ENCODE measurements around the gene MX1.

The MX1 gene

DNA sequence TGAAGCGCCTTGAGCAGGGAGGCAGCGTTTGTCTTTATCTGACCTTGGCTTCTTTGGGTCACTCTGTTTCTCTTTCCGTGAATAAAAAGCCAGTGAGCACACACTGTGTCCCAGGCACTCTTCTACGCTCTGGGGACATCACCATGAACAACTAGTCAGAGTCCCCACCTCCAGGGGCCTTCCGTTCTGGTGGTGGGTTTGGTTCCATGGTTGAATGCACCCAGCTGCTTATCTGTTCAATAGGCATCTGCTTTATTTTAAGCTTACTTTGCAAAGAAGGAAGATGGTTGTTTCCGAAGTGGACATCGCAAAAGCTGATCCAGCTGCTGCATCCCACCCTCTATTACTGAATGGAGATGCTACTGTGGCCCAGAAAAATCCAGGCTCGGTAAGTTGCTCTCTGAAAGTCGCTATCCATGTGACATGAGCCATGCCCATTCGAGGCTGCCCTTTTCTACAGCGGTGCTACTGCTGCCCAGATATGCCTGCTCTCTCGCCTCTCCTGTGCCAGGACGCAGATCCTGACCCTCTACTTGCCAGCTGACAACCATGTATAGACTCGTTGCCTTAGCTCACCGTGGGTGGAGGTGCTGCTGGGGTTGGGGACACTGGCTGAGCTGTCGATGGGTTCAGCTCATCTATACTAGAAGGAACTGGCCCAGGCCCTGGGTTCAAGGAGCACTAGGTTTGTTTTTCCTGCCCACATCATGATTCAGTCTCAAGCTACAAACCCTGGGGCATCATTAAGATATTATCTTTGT lies 5.9 kb downstream of the MX1 start:
- DNase-seq (ENCODE audit: low read depth in 3 of 3): no peak

DNA sequence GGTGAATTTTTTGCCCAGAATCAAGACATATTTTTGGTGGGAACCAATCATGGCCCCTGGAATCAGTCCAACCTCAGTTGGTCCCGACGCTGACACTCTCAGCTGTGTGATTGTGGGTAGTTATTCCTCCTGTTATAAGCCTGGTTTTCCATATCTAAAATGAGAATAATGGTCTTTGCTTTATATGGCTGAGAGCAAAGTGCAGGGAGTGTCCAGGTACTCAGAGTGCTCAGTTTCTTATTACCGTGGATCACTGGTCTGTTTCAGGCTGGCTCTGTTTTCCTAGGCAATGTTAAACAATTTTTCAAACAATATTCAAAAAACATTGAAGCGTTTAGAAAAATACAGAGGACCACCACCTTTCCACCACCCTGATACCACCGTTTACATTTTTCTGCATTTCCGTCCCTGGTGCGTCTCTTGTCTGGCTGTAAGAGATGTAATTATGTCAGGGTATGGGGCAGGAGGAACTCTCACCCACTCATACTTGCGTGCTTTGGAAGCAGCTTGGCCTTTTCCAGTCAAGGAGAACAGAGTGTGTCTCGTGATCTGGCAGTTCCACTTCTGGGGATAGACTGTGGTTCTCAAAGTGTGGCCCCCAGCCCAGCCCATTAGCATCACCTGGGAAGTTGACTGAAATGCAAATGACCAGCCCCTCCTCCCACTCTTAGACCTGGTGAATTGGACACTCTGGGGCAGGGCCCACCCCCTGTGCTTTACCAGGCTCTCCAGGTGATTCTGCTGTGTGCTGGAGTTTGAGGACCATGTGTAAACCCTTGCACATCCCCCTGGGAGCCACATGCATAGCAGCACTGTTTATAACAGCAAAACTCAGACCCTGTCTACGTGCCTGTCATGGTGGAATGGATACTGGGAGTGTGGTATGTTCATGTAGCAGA lies 6.8 kb downstream of the MX1 start:
- no peak for DNase-seq (ENCODE audit: low read depth in 3 of 3)

DNA sequence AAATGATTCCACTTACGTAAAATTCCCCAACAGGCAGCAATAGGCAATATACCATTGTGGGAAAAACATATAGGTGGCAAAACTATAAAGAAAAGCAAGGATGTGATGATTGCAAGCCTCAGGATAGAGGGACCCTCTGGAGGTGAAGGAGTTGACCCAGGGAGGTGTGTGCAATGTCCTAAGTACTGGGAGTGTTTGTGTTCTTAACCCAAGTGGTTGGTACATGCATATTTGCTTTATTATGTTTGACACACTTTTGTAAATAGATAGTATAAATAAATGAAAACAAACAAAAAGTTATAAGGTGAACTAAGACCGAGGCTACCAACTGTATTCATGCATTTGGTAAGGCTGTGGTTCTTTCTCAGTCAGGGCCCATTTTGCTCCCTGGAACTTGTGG lies 7.5 kb downstream of the MX1 start:
- no peak for DNase-seq (ENCODE audit: low read depth in 3 of 3)

DNA sequence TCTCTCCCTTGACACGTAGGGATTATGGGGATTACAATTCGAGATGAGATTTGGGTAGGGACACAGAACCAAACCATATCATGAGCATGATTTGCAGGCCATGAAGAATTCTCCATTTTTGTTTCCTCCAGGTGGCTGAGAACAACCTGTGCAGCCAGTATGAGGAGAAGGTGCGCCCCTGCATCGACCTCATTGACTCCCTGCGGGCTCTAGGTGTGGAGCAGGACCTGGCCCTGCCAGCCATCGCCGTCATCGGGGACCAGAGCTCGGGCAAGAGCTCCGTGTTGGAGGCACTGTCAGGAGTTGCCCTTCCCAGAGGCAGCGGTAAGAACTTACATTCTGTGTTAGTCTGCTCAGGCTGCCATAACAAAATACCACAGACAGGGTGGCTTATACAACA lies 9.7 kb downstream of the MX1 start:
- DNase-seq (ENCODE audit: low read depth in 3 of 3): no peak

DNA sequence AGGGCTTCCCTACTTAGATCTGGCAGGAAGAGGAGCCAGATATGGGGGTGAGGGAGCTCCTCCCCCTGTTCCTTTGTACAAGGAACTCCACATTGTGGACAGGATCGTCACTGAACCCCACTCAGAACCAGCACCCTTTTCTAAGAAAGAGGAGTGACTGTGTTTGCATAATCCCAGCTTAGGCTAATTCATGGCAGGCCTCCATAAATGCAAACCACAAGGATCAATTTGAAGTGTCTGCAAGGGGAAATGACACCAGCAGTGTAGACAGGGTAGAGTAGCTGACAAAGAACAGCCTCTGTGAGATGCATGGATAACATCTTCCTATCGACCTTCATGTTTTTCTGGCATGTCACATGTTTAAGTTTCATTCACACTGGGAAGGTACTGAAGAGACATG lies 11.7 kb downstream of the MX1 start:
- no peak for DNase-seq (ENCODE audit: low read depth in 3 of 3)

DNA sequence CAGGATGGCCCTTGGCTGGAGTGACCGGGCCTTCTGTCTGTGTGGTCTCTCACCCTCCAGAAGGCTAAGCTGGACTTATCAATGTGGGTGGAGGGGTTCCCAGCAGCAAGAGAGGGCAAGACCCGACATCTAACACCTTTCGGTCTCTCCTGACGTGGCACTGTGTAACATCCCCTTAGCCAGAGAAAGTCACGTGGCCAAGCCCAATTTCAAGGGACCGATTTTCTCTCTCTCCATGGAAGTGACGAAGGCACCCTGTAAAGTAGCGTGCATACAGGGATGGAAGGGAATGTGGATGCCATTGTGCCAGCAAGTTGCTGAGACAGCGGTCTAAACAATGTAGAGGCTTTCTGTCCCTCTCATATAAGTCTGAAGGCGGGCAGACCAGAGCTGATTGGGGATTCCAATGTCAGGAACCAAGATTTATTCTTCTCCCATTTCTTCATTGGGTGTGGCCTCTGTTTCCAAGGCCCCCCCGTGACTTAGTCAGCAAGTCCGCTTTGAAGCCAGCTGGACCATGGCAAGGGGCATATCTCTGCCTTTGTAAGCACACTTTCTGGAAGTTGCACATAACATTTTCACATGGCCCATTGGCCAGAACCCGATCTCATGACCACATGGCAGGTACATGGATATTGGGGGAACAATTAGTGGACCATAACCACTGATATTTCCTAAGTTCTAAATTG lies 12.5 kb downstream of the MX1 start:
- no peak for DNase-seq (ENCODE audit: low read depth in 3 of 3)

DNA sequence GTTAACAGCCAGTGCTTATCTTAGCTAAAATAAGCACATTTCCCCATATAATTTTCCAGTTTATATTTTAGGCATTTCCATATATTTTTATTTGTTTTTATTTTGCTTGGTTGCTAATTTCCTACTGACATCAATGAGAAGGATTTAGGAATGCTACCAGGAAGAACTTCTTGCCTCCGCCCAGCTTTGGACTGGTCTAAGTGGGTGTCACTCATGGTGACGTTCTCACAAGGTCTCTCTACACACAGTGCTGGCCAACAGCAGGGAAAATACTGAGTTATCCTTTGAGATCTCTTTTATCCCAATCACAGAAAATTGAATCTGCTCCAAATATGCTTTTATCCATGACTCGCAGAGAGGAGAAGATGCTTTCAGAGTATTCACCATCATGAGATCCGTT lies 13.2 kb downstream of the MX1 start:
- no peak for DNase-seq (ENCODE audit: low read depth in 3 of 3)

DNA sequence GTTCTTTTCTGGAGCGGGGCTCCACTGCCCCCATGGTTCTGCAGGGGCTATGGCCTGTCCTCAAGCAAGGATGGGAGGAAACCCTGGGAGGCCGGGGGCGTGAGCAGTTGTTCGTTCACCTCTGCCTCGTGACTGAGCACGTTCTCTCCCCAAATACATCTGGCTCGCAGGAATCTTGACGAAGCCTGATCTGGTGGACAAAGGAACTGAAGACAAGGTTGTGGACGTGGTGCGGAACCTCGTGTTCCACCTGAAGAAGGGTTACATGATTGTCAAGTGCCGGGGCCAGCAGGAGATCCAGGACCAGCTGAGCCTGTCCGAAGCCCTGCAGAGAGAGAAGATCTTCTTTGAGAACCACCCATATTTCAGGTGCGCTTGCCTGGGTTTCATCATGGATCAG lies 15.5 kb downstream of the MX1 start:
- no peak for DNase-seq (ENCODE audit: low read depth in 3 of 3)

DNA sequence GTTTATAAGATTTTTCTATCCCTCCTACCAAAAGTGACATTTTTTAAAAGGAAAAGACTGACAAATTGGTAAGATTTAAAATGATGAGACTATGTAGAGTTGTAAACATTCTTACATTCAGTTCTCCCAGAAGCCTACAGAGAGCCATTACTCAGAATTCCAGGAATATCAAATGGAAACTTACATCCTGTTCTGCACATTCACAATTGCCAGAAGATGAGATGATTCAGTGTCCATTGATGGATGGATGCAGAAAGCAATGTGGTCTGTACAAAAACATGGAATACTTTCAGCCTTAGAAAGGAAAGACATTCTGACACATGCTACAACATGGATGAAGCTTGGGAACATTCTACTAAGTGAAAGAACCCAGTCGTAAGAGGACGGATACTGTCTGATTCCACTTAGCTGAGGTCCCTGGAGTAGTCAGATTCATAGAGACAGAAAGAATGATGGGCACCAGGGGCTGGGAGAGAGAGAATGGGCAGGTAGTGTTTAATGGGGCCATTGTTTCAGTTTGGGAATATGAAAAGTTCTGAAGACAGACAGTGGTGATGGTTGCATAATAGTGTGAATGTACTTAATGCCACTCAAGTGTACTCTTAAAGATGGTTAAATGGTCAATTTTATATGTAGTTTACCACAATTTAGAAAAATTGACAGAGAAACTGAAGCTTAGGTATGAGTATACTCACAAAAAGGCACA lies 16.6 kb downstream of the MX1 start:
- no peak for DNase-seq (ENCODE audit: low read depth in 3 of 3)

DNA sequence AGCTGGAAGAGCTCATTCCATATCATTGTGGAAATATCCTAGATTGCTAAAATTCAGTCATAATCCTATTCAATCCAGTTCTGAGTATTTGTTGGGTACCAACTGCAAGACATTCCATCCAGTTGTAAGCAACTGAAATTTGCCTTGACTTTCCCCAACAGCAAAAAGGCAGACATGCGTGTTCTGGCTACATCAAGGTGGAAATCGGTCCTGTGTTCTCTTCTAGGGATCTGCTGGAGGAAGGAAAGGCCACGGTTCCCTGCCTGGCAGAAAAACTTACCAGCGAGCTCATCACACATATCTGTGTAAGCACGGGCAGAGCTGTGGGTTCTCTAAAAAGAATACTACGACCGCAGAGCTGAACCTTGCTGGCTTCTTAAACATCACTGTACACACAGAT lies 17.5 kb downstream of the MX1 start:
- no peak for DNase-seq (ENCODE audit: low read depth in 3 of 3)

DNA sequence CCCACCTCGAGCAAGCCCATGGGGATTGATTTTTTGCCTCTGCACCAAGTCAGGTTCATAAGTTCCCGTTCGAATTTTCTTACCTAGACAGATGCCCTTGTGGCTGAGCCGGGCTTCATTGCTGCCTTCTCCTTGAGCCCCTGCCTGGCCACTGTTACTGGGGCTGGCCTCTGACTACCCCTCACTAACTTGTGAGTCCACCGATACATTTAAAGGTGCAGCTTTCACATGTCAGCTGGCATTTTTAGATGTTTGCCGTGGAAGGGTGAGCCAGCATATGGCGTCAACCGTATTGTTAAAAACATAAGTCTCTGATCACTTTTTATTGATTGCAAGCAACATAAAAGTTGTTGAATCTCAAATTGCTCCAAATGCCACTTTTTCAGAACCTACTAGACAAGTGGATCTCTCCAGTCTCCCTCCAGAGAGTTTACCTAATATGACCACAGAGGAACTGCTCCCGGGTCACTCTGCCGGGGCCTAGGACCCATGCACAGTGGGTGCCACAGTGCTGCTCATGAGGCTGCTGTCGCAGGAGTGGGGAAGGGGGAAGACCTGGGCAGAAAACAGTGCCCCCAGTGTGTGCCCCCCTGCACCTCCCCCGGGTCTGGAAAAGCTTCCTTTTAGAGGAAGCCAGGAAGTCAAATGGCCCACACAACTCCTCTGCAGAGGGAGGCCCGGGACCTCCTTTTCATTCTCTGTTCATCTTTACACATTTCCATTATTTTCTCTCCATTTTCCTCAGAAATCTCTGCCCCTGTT lies 18.8 kb downstream of the MX1 start:
- no peak for DNase-seq (ENCODE audit: low read depth in 3 of 3)

DNA sequence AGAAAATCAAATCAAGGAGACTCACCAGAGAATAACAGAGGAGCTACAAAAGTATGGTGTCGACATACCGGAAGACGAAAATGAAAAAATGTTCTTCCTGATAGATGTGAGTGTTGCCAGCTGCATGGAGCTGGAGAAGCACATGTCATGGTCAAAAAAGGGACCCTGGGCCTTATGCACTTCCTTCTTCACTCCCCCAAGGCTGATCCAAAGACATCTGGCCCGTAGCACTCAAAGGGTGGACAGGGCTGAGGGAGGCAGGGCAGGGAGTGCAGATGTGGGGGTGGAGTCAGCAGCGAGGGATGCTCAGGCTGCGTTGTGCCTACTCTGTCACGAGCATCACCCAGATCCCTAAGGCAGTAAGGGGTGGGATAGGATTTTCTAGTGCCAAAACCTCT lies 19.4 kb downstream of the MX1 start:
- DNase-seq (ENCODE audit: low read depth in 3 of 3): no peak

DNA sequence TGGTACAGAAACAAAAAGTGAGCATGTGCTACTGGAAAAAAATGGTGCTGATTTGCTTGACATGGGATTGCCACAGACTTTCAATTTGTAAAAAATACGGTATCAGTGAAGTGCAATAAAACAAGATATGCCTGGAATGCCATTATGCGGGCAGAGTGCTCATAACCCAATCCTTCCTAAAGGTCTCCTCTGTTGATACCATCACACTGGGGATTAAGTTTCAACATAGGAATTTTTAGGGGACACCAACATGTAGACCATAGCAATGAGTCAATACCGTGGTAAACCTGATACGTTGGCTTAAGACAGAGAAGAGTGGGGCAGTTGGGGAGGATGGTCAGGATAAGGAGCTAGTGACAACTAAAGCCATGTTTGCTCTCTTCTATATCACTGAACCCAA lies 20.5 kb downstream of the MX1 start:
- no peak for DNase-seq (ENCODE audit: low read depth in 3 of 3)

DNA sequence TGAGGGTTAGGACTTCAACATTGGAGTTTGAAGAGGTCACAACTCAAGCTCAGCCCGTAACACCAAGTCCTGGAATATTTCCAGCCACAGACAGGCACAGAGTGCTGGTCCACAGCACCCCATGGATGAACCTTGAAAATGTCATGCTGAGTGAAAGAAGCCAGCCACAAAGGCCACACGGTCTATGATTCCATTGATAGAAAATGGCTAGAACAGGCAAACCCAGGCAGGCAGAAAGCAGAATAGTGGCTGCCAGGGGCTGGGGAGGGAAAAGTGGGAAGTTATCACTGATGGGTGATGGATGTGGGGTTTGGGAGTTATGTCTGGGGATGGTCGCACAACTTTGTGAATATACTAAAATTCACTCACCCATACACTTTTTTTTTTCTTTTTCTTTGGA lies 21.3 kb downstream of the MX1 start:
- DNase-seq (ENCODE audit: low read depth in 3 of 3): no peak

DNA sequence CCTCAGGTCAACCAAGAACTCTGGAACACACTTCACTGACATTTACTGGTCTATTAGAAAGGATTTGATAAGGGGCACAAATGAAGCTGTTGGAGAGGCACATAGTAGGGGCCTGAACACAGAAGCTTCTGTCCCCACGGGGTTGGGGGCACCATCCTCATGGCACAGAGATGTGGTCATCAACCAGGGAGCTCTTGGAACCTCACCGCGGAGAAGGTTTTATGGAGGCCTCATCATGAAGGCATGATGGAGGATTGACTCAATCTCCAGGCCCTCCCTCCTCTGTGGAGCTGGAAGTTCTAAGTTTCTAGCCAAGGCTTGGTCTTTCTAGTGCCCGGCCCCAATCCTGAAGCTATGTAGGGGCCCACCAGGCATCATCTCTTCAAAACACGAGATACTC lies 23.6 kb downstream of the MX1 start:
- DNase-seq (ENCODE audit: low read depth in 3 of 3): no peak

DNA sequence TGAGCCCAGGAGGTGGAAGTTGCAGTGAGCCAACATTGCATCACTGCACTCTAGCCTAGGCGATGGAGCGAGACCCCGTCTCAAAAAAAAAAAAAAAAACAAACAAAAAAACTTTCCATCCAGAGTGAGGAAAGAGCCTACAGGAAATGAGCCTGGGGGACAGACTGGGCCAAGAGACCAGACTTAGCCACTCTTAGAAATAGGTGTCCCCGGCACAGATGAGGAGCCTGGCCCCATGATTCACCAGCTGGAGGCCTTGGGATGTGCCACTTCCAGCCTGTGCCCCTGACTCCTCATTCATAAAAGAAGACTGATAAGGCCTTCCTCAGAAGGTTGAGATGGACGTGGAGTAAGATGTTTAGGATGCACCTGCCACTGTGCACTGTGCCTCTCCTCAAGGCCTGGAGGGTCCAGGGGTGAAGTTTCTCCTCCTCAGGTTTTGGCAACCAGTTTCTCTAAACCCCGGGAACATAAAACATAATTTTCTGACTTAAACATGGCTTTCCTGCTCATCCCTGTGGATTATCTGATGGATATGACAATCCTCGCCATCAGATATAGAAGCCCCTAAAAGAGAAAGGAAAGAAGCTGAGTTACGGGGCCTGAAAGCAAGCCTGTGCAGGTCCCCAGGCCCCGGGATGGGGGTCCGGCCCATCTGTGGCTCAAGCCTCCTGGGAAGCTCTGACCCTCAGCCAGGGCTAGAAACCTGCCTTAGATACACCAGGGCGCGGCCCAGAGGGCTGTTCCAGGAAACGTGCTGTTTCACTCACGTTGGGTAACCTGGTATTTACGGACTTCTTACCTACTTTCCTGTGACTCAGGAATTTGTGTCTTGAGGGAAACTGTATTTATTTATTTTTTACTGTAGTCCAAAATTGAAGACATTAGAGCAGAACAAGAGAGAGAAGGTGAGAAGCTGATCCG lies 26.0 kb downstream of the MX1 start:
- DNase-seq (ENCODE audit: low read depth in 3 of 3): no peak

DNA sequence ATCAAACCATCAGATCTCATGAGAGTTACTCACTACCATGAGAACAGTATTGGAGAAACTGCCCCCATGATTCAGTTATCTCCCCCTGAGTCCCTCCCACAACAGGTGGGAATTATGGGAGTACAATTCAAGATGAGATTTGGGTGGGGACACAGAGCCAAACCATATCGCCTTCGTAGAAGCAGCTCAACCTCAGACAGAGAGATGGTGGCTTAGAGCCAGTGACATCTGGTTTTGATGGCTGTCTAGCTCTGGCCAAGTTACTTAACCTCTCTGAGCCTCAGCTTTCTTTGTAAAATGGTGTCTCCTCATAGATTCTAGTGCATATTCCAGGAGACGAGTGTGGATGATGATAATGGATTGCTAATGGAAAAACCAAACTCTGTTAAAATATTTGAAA lies 27.2 kb downstream of the MX1 start:
- DNase-seq (ENCODE audit: low read depth in 3 of 3): no peak

DNA sequence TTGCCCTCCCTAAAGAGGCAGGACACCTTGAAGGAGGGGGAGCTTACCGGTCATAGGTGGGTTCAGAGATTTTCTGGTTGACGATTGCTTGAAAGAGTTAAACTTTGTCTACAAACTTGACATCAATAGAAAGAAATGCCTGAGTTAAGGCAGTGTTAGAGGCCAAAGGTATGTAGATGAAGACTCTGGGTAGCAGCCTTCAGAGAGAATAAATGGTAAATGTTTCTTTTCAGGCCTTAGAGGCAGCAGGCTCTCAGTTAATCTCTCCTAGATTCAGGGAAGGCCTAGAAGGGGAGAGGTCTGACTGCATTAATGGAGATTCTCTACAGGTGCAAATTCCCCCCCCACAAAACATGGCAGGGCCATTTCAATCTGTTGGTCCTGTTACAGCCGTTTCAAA lies 27.7 kb downstream of the MX1 start:
- no peak for DNase-seq (ENCODE audit: low read depth in 3 of 3)

DNA sequence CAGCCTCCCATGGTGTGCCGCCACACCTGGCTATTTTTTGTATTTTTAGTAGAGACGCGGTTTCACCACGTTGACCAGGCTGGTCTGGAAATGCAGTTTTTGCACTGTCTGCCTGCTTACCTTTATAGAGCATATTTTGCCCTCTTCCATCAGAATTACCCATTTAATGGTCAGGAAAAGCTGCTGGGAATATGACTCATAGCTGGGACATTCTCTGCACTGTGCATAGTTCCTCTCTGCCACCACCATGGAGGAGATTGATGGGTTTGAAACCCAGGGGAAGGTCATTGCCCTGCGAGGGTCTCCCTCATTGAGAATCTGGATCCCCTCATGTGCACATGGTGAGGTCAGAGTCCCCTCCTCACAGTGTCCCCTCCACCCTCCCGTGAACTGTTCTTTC lies 32.1 kb downstream of the MX1 start:
- DNase-seq (ENCODE audit: low read depth in 3 of 3): no peak

DNA sequence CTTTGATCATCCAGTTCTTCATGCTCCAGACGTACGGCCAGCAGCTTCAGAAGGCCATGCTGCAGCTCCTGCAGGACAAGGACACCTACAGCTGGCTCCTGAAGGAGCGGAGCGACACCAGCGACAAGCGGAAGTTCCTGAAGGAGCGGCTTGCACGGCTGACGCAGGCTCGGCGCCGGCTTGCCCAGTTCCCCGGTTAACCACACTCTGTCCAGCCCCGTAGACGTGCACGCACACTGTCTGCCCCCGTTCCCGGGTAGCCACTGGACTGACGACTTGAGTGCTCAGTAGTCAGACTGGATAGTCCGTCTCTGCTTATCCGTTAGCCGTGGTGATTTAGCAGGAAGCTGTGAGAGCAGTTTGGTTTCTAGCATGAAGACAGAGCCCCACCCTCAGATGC lies 32.5 kb downstream of the MX1 start:
- no peak for DNase-seq (ENCODE audit: low read depth in 3 of 3)

Measured in stimulated activated CD4-positive, alpha-beta T cell treated with anti-CD3 and anti-CD28 coated beads, TNF-alpha, amount 100 ng/mL, for 24 hours (primary cell).